Mononuclear cell (primary cell): ENCODE results near the gene CEP104. TPM values are rescaled to one million over a fixed set of nuclear protein-coding genes. Genes with fewer than 3 reads are reported as not detected.

ENCODE experiments used
- H3K27me3 ChIP-seq: 2 replicates; pipeline ENCODE4 v1.6.0; 2011; ENCODE audit warnings: low read length, control low read depth; ENCODE audit not compliant: insufficient read depth
- H3K4me1 ChIP-seq: 2 replicates; pipeline ENCODE4 v1.5.1; 2011; ENCODE audit warnings: mild to moderate bottlenecking, low read length, control low read depth; ENCODE audit not compliant: insufficient read depth
- H3K4me3 ChIP-seq: 2 replicates; pipeline ENCODE4 v1.5.1; 2011; ENCODE audit warnings: mild to moderate bottlenecking, low read length, moderate library complexity
- H3K9me3 ChIP-seq: 2 replicates; pipeline ENCODE4 v1.5.1; 2011; ENCODE audit warnings: low read depth, mild to moderate bottlenecking, control low read depth, low read length
- total RNA-seq: library from RNA; depleted of rRNA; stranded (reverse); fragments of >200 nt; gene quantifications from one replicate; pipeline ENCODE4 v1.2.3, GENCODE V29; 2012

CEP104 gene
- total RNA-seq, 1 donor: 12.8 TPM

DNA sequence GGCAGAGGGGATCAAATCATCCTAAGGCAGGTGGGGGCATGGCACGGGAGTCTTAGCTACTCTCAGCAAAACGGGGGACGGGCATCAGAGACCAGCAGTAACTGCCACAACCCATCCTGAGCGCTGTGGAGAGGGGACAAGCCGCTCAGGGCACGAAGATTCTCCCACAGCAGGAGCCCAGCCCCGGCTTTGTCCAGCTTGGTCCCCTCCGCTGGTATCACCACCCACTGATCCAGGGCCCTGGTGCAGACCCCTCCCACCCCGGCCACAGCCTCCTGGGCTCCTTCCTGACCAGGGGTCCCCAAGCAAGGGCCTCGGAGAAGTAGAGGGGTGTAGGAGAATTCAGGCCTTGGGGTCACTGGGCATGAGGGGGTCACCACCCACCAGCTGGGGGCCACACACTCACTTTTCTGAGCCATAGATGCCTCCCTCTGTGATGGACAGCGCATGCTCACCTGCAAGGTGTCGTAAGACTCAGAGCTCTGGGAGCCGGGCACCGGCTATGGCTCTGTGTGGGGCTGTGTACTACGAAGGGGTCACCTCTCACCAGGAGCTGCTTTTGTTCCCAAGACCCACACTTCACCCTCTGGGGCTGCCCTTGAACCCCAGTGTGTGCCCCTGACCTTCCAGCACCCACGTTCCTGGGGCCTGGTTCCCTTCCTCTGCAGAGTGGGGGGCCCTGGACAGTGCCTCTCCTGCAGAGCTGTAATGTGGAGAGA, 86.8 kb downstream of the CEP104 start:
- Histone ChIP-seq H3K9me3 (no peaks in the 10 kb centered on the region), H3K27me3 (no peaks in the 10 kb centered on the region), H3K4me1 (peaks cover 12% of the 10 kb centered on the region), H3K4me3 (no peak overlapping the region)

- Histone ChIP-seq H3K4me1 (peaks cover 9% of the 10 kb centered on the region), H3K9me3 (no peaks in the 10 kb centered on the region), H3K4me3 (no peak overlapping the region), H3K27me3 (no peaks in the 10 kb centered on the region)
Measured at GRCh38 chr1:3768811-3769390, 88.1 kb downstream of the CEP104 start.

GRCh38 chr1:3767328-3767925, 89.6 kb downstream of the CEP104 start:
- Histone ChIP-seq H3K27me3 (no peaks in the 10 kb centered on the region), H3K9me3 (no peaks in the 10 kb centered on the region), H3K4me1 (peaks cover 9% of the 10 kb centered on the region), H3K4me3 (no peak overlapping the region)

GRCh38 chr1:3763351-3764125, 93.5 kb downstream of the CEP104 start:
- Histone ChIP-seq H3K9me3 (no peaks in the 10 kb centered on the region), H3K27me3 (no peaks in the 10 kb centered on the region), H3K4me1 (no peaks in the 10 kb centered on the region)

DNA sequence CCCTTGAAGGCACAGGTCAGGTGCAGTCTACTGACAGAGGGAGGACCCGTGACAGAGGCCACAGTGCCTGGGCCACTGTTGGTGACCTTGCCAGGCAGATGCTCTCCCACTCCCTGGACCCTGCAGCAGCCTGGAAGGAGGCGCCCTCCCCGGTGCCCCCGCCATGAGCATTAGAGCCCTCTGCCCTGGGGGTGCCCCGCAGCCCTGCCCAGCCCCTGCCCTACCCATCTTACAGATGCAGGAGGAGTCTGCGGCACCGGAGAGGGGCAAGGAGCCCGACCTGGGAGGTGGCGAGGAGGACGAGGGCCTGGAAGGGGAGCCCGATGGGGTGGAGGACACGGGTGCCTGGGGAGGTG, 94.2 kb downstream of the CEP104 start:
- Histone ChIP-seq H3K4me3 (no peak overlapping the region), H3K27me3 (no peaks in the 10 kb centered on the region), H3K9me3 (no peaks in the 10 kb centered on the region), H3K4me1 (no peaks in the 10 kb centered on the region)

More at GRCh38 chr1:3763351-3764125, 93.5 kb downstream of the CEP104 start:
- H3K4me3 ChIP-seq: no peak overlapping the region

GRCh38 chr1:3762151-3762872, 94.7 kb downstream of the CEP104 start:
- Histone ChIP-seq H3K4me3 (no peak overlapping the region), H3K27me3 (no peaks in the 10 kb centered on the region), H3K4me1 (no peaks in the 10 kb centered on the region), H3K9me3 (no peaks in the 10 kb centered on the region)

Other genes with a start within 250 kb of the CEP104 start
- gene MEGF6, start 245.7 kb downstream of the CEP104 start, total RNA-seq: 16.2 TPM
- 27.5 TPM for gene TPRG1L, start 232.2 kb downstream of the CEP104 start, total RNA-seq
- gene WRAP73, start 207.1 kb downstream of the CEP104 start, total RNA-seq: 8.8 TPM
- gene TP73, start 204.7 kb downstream of the CEP104 start, total RNA-seq: not detected
- gene CCDC27, start 104.8 kb downstream of the CEP104 start, total RNA-seq: not detected
- 0.73 TPM for gene SMIM1, start 84.5 kb downstream of the CEP104 start, total RNA-seq
- gene LRRC47, start 60.7 kb downstream of the CEP104 start, total RNA-seq: 20.9 TPM
- gene DFFB, start 265 bp upstream of the CEP104 start, total RNA-seq: 4.2 TPM
- 21.0 TPM for gene C1orf174, start 43.1 kb upstream of the CEP104 start, total RNA-seq